IMR-90 (cell line): ENCODE results near the gene CFDP1. TPM values are rescaled to one million over a fixed set of nuclear protein-coding genes. Genes with fewer than 3 reads are reported as not detected.

Source experiments
- ATAC-seq: fragments of 200-7000 bp; cut with Tn5 transposase; 2 replicates; pipeline ENCODE4 v1.9.1; 2020; ENCODE audit warnings: low read depth, mild to moderate bottlenecking, moderate library complexity
- BruUV-seq: library from RNA; stranded (reverse); fragments of 400-500 nt; replicated peaks from 2 replicates; lab custom pipeline; 2021; lab: Mats Ljungman, UMichigan
- CTCF ChIA-PET: fragments of 300-600 bp; formaldehyde crosslinking; extraction: SDS; loops from one replicate; lab custom pipeline; 2021; ENCODE audit warnings: antibody characterized with exemption; lab: Yijun Ruan, JAX
- POLR2A ChIA-PET: fragments of 300-600 bp; sonication (Branson Sonifier 250); formaldehyde crosslinking; loops from one replicate; lab custom pipeline; 2022; ENCODE audit warnings: antibody characterized with exemption; ENCODE audit not compliant: unreplicated experiment; lab: Charles Lee
- DNase-seq: peaks from one replicate; pipeline ENCODE4 v3.0.0; 2013
- H2AFZ ChIP-seq: replicated peaks from 2 replicates; pipeline ENCODE3; 2013; ENCODE audit warnings: low read length, mild to moderate bottlenecking; ENCODE audit not compliant: poor library complexity
- H2AK5ac ChIP-seq: 2 replicates; pipeline ENCODE4 v1.6.1; 2013; ENCODE audit warnings: low read depth, low read length, inconsistent platforms
- H2AK9ac ChIP-seq: replicated peaks from 2 replicates; pipeline ENCODE3; 2013; ENCODE audit warnings: mild to moderate bottlenecking, low read depth, low read length, moderate library complexity; ENCODE audit not compliant: poor library complexity
- H2BK120ac ChIP-seq: 2 replicates; pipeline ENCODE4 v1.6.1; 2013; ENCODE audit warnings: low read depth, low read length, inconsistent platforms
- H2BK15ac ChIP-seq: 3 replicates; pipeline ENCODE4 v1.6.1; 2013; ENCODE audit warnings: low read depth, low read length, inconsistent platforms
- H2BK20ac ChIP-seq: 2 replicates; pipeline ENCODE4 v1.6.1; 2013; ENCODE audit warnings: low read depth, mild to moderate bottlenecking, inconsistent platforms, low read length, moderate library complexity
- H2BK5ac ChIP-seq: 2 replicates; pipeline ENCODE4 v1.6.1; 2013; ENCODE audit warnings: mild to moderate bottlenecking, low read depth, low read length, inconsistent platforms; ENCODE audit not compliant: poor library complexity, severe bottlenecking
- H3K14ac ChIP-seq: replicated peaks from 2 replicates; pipeline ENCODE4 v1.6.1; 2013; ENCODE audit warnings: low read depth, low read length, inconsistent platforms
- H3K18ac ChIP-seq: 2 replicates; pipeline ENCODE4 v1.6.1; 2013; ENCODE audit warnings: low read depth, low read length, control low read depth
- H3K23ac ChIP-seq: 2 replicates; pipeline ENCODE4 v1.6.1; 2013; ENCODE audit warnings: low read depth, low read length, inconsistent platforms
- H3K27ac ChIP-seq: 2 replicates; pipeline ENCODE4 v1.5.1; 2013; ENCODE audit warnings: mild to moderate bottlenecking, control low read depth, low read length; ENCODE audit not compliant: insufficient read depth
- H3K27me3 ChIP-seq: 2 replicates; pipeline ENCODE4 v1.6.1; 2013; ENCODE audit warnings: low read length; ENCODE audit not compliant: control insufficient read depth, insufficient read depth
- H3K36me3 ChIP-seq: 2 replicates; pipeline ENCODE4 v1.6.1; 2013; ENCODE audit warnings: low read length, mixed read lengths; ENCODE audit not compliant: control insufficient read depth, insufficient read depth
- H3K4ac ChIP-seq: 2 replicates; pipeline ENCODE4 v1.6.1; 2013; ENCODE audit warnings: low read depth, low read length, inconsistent platforms
- H3K4me1 ChIP-seq: 2 replicates; pipeline ENCODE4 v1.6.1; 2013; ENCODE audit warnings: low read length, mixed read lengths; ENCODE audit not compliant: control insufficient read depth, insufficient read depth
- H3K4me2 ChIP-seq: 2 replicates; pipeline ENCODE4 v1.6.1; 2013; ENCODE audit warnings: low read depth, mild to moderate bottlenecking, control low read depth, low read length, moderate library complexity
- H3K4me3 ChIP-seq: 2 replicates; pipeline ENCODE4 v1.5.1; 2013; ENCODE audit warnings: low read depth, mild to moderate bottlenecking, control low read depth, low read length, moderate library complexity; ENCODE audit not compliant: insufficient read depth
- H3K56ac ChIP-seq: 2 replicates; pipeline ENCODE4 v1.6.1; 2013; ENCODE audit warnings: low read length, inconsistent platforms; ENCODE audit not compliant: insufficient read depth; ENCODE audit errors: extremely low read depth
- H3K79me1 ChIP-seq, 2 experiments: 2 replicates each; pipeline ENCODE4 v1.6.1; 2013; ENCODE audit warnings: low read length in 2 of 2, inconsistent platforms in 1 of 2, low read depth in 1 of 2
- H3K9ac ChIP-seq: 2 replicates; pipeline ENCODE4 v1.6.1; 2013; ENCODE audit warnings: low read depth, low read length, control low read depth
- H3K9me1 ChIP-seq: 2 replicates; pipeline ENCODE4 v1.6.1; 2013; ENCODE audit warnings: low read length, inconsistent platforms; ENCODE audit not compliant: insufficient read depth
- H3K9me3 ChIP-seq: 2 replicates; pipeline ENCODE4 v1.6.1; 2013; ENCODE audit warnings: low read length; ENCODE audit not compliant: control insufficient read depth, insufficient read depth
- H4K20me1 ChIP-seq: 2 replicates; pipeline ENCODE4 v1.6.1; 2013; ENCODE audit warnings: low read length, inconsistent platforms; ENCODE audit not compliant: insufficient read depth
- H4K5ac ChIP-seq: 2 replicates; pipeline ENCODE4 v1.6.1; 2013; ENCODE audit warnings: mild to moderate bottlenecking, low read depth, low read length, control low read depth
- H4K8ac ChIP-seq, 2 experiments: 2 replicates each; pipeline ENCODE4 v1.6.1; 2013; ENCODE audit warnings: low read depth in 2 of 2, low read length in 2 of 2, control low read depth in 1 of 2, inconsistent platforms in 1 of 2
- H4K91ac ChIP-seq: 2 replicates; pipeline ENCODE4 v1.6.1; 2013; ENCODE audit warnings: low read depth, low read length, inconsistent platforms; ENCODE audit not compliant: insufficient read depth
- BHLHE40 ChIP-seq: fragments of 150-350 bp; IDR thresholded peaks from 2 replicates; pipeline ENCODE4 v1.6.1; 2016; ENCODE audit warnings: mild to moderate bottlenecking, low read depth, low read length
- CEBPB ChIP-seq: IDR thresholded peaks from 2 replicates; pipeline ENCODE4 v1.6.1; 2012; ENCODE audit warnings: low read depth, low read length, improper control_type of control experiment
- CHD1 ChIP-seq: IDR thresholded peaks from 2 replicates; pipeline ENCODE4 v1.6.1; 2012; ENCODE audit warnings: low read depth, low read length, improper control_type of control experiment
- FOS ChIP-seq: fragments of 150-350 bp; IDR thresholded peaks from 2 replicates; pipeline ENCODE4 v1.6.1; 2016; ENCODE audit warnings: low read depth, low read length
- MAFK ChIP-seq: IDR thresholded peaks from 2 replicates; pipeline ENCODE4 v1.6.1; 2012; ENCODE audit warnings: low read depth, low read length, improper control_type of control experiment
- MAZ ChIP-seq: IDR thresholded peaks from 2 replicates; pipeline ENCODE4 v1.6.1; 2012; ENCODE audit warnings: low read depth, mild to moderate bottlenecking, low read length, improper control_type of control experiment, moderate library complexity, borderline replicate concordance
- MXI1 ChIP-seq: IDR thresholded peaks from 2 replicates; pipeline ENCODE4 v1.6.1; 2012; ENCODE audit warnings: low read depth, mild to moderate bottlenecking, low read length, moderate library complexity, borderline replicate concordance
- NFE2L2 ChIP-seq: fragments of 150-350 bp; IDR thresholded peaks from 2 replicates; pipeline ENCODE4 v1.6.1; 2016; ENCODE audit warnings: low read depth, mild to moderate bottlenecking, low read length
- POLR2A ChIP-seq: IDR thresholded peaks from 2 replicates; pipeline ENCODE4 v1.6.1; 2012; ENCODE audit warnings: mild to moderate bottlenecking, low read depth, low read length
- RAD21 ChIP-seq: IDR thresholded peaks from 2 replicates; pipeline ENCODE4 v1.6.1; 2012; ENCODE audit warnings: low read length, improper control_type of control experiment
- RCOR1 ChIP-seq: IDR thresholded peaks from 2 replicates; pipeline ENCODE4 v1.6.1; 2012; ENCODE audit warnings: mild to moderate bottlenecking, low read length, improper control_type of control experiment; ENCODE audit not compliant: insufficient replicate concordance
- RFX5 ChIP-seq: IDR thresholded peaks from 2 replicates; pipeline ENCODE4 v1.8.0; 2012; ENCODE audit warnings: low read depth, mild to moderate bottlenecking, low read length, moderate library complexity
- SMC3 ChIP-seq: fragments of 150-350 bp; IDR thresholded peaks from 2 replicates; pipeline ENCODE4 v1.6.1; 2016; ENCODE audit warnings: low read depth, mild to moderate bottlenecking, antibody characterized with exemption, low read length, moderate library complexity
- USF2 ChIP-seq: fragments of 150-350 bp; IDR thresholded peaks from 2 replicates; pipeline ENCODE4 v1.6.1; 2017; ENCODE audit warnings: mild to moderate bottlenecking, antibody characterized with exemption, low read length, low read depth
- whole genome bisulfite sequencing, 2 experiments: methylation state at CpG; one replicate each; pipeline versions ENCODE4 v1.1.5 to v1.1.7; 2013; ENCODE audit warnings: missing lambda C conversion rate in 2 of 2; ENCODE audit not compliant: insufficient read length in 1 of 2; ENCODE audit errors: extremely low coverage in 2 of 2; 5-methylcytosine and 5-hydroxymethylcytosine counted together
- dilution Hi-C: fragments of 300-500 bp; cut with HindIII; formaldehyde crosslinking; loops from one replicate; pipeline ENCODE4 v1.14.3; 2018; ENCODE audit warnings: low sequenced_read_pairs; ENCODE audit not compliant: unreplicated experiment
- in situ Hi-C: fragments of 300-500 bp; cut with MboI; formaldehyde crosslinking; loops from 3 replicates; pipeline ENCODE4 v1.14.3; 2019; ENCODE audit warnings: low sequenced_read_pairs, inconsistent platforms, mixed read lengths
- intact Hi-C: fragments of 100-400 bp; cut with micrococcal nuclease; formaldehyde crosslinking; loops from 2 replicates; pipeline ENCODE4 v1.10.0; 2022
- polyA plus RNA-seq, 3 experiments: library from polyadenylated mRNA; depleted of rRNA; stranded (reverse); fragments of >200 nt; gene quantifications; 2 replicates each; pipeline ENCODE4 v1.2.3, GENCODE V29; 2012; ENCODE audit warnings: low replicate concordance in 1 of 3
- total RNA-seq: library from RNA; depleted of rRNA; stranded (reverse); fragments of >200 nt; gene quantifications from 2 replicates; pipeline ENCODE4 v1.2.3, GENCODE V29; 2012
- TF ChIP-seq, protein P1 (sequence below): fragments of 150-350 bp; IDR thresholded peaks from 2 replicates; pipeline ENCODE4 v1.6.1; 2016; ENCODE audit warnings: low read depth, mild to moderate bottlenecking, low read length, moderate library complexity, borderline replicate concordance
- TF ChIP-seq, protein P2 (sequence below): conservative IDR thresholded peaks from 2 replicates; pipeline ENCODE4 v1.5.1; 2012; ENCODE audit warnings: mild to moderate bottlenecking, low read depth, low read length, improper control_type of control experiment

The CFDP1 gene
- total and polyA plus RNA-seq, 2 of the 4 experiments (the other 2 are of a cell fraction): 15.6 to 38.7 TPM

DNA sequence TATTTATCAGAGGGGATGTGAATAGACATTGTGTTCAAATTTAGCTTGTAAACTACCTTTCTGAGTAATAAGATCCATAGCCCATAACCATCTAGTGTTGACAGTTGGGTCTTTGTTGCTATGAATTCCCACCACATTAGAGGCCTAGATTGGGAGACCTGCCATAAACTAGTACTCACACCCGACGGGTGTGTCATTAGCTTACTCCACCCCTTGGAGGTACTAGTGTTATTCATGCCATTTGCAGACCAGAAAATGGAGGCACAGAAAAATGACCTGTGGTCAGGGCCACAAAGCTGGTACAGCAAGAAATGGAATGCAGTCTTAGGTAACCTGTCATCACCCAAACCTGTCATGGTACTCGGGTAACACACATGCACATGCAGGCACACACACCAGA is 140.6 kb downstream of the CFDP1 start:
- in situ Hi-C loops: no loop called here
- intact Hi-C loops: no loop called here

More for the DNA sequence above, 140.6 kb downstream of the CFDP1 start:
- Histone ChIP-seq H3K79me1 (peaks cover 0 to 9% of the 10 kb centered on the region in 2 experiments; a peak in 2 of 4 replicates), H4K5ac (no peak overlapping the region), H3K56ac (no peak overlapping the region), H4K20me1 (no peaks in the 10 kb centered on the region), H3K27me3 (no peaks in the 10 kb centered on the region), H3K18ac (no peak overlapping the region), H2BK120ac (no peak overlapping the region), H3K4me1 (peaks cover 7% of the 10 kb centered on the region), H3K14ac (no peak overlapping the region), H3K9me3 (no peaks in the 10 kb centered on the region), H2BK20ac (no peak overlapping the region), H4K8ac (no peak overlapping the region), H3K36me3 (peaks cover 17% of the 10 kb centered on the region), H2BK15ac (no peak overlapping the region), H2AFZ (no peak overlapping the region), H3K27ac (no peak overlapping the region), H3K4me3 (no peak overlapping the region), H2AK5ac (no peak overlapping the region), H3K4me2 (no peak overlapping the region), H3K23ac (no peak overlapping the region), H2AK9ac (no peak overlapping the region), H3K9ac (no peak overlapping the region), H2BK5ac (no peak overlapping the region), H3K9me1 (peaks cover 21% of the 10 kb centered on the region), H3K4ac (no peak overlapping the region), H4K91ac (no peak overlapping the region)
- POLR2A ChIA-PET: no interaction called here
- CTCF ChIA-PET: no interaction called here
- DNase-seq (no peak), ATAC-seq (no peak)
- BruUV-seq: no TSS peak
- TF ChIP-seq MXI1 (no peak), NFE2L2 (no peak), USF2 (no peak), RAD21 (no peak), MAZ (no peak), MAFK (no peak), CEBPB (no peak), CHD1 (no peak), RFX5 (no peak), BHLHE40 (no peak), SMC3 (no peak), POLR2A (no peak), FOS (no peak), RCOR1 (no peak)
- TF ChIP-seq, protein P1, sequence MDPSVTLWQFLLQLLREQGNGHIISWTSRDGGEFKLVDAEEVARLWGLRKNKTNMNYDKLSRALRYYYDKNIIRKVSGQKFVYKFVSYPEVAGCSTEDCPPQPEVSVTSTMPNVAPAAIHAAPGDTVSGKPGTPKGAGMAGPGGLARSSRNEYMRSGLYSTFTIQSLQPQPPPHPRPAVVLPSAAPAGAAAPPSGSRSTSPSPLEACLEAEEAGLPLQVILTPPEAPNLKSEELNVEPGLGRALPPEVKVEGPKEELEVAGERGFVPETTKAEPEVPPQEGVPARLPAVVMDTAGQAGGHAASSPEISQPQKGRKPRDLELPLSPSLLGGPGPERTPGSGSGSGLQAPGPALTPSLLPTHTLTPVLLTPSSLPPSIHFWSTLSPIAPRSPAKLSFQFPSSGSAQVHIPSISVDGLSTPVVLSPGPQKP: no peak
- TF ChIP-seq, protein P2, sequence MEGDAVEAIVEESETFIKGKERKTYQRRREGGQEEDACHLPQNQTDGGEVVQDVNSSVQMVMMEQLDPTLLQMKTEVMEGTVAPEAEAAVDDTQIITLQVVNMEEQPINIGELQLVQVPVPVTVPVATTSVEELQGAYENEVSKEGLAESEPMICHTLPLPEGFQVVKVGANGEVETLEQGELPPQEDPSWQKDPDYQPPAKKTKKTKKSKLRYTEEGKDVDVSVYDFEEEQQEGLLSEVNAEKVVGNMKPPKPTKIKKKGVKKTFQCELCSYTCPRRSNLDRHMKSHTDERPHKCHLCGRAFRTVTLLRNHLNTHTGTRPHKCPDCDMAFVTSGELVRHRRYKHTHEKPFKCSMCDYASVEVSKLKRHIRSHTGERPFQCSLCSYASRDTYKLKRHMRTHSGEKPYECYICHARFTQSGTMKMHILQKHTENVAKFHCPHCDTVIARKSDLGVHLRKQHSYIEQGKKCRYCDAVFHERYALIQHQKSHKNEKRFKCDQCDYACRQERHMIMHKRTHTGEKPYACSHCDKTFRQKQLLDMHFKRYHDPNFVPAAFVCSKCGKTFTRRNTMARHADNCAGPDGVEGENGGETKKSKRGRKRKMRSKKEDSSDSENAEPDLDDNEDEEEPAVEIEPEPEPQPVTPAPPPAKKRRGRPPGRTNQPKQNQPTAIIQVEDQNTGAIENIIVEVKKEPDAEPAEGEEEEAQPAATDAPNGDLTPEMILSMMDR: no peak
- no CpG with 5 or more reads among the region's 3 CpGs for WGBS, 2 experiments
- dilution Hi-C loops: no loop called here
